PFSK-1 (cell line): ENCODE data around the gene WDR72.

Source experiments
- FOXP2 ChIP-seq: optimal IDR thresholded peaks from 2 replicates; pipeline ENCODE3; 2011; ENCODE audit warnings: borderline replicate concordance, control low read depth, inconsistent platforms; ENCODE audit not compliant: insufficient read depth; ENCODE audit errors: extremely low read length, extremely low read depth
- POLR2AphosphoS5 ChIP-seq: IDR thresholded peaks from 2 replicates; pipeline ENCODE4 v1.6.1; 2012; ENCODE audit warnings: low read depth, mild to moderate bottlenecking, control low read depth, low read length, moderate library complexity
- SIN3A ChIP-seq: IDR thresholded peaks from 2 replicates; pipeline ENCODE4 v1.6.1; 2012; ENCODE audit warnings: mild to moderate bottlenecking, low read length, moderate library complexity, borderline replicate concordance; ENCODE audit not compliant: insufficient read depth
- TAF1 ChIP-seq: IDR thresholded peaks from 2 replicates; pipeline ENCODE4 v1.6.1; 2012; ENCODE audit warnings: low read length, control low read depth, borderline replicate concordance; ENCODE audit not compliant: insufficient read depth
- TF ChIP-seq, protein P1 (sequence below), 2 experiments: IDR thresholded peaks; 2 replicates each; pipeline versions ENCODE4 v1.6.1 to v1.8.0; 2011 to 2012; ENCODE audit warnings: low read depth in 2 of 2, low read length in 2 of 2, control low read depth in 1 of 2, inconsistent platforms in 1 of 2, mild to moderate bottlenecking in 1 of 2, moderate library complexity in 1 of 2; ENCODE audit not compliant: insufficient read depth in 1 of 2

Gene WDR72

GRCh38 chr15:53618461-53618860 lies 141.0 kb downstream of the WDR72 start:
- TF ChIP-seq FOXP2 (no peak), SIN3A (no peak), POLR2AphosphoS5 (no peak), TAF1 (no peak)
- TF ChIP-seq, protein P1, sequence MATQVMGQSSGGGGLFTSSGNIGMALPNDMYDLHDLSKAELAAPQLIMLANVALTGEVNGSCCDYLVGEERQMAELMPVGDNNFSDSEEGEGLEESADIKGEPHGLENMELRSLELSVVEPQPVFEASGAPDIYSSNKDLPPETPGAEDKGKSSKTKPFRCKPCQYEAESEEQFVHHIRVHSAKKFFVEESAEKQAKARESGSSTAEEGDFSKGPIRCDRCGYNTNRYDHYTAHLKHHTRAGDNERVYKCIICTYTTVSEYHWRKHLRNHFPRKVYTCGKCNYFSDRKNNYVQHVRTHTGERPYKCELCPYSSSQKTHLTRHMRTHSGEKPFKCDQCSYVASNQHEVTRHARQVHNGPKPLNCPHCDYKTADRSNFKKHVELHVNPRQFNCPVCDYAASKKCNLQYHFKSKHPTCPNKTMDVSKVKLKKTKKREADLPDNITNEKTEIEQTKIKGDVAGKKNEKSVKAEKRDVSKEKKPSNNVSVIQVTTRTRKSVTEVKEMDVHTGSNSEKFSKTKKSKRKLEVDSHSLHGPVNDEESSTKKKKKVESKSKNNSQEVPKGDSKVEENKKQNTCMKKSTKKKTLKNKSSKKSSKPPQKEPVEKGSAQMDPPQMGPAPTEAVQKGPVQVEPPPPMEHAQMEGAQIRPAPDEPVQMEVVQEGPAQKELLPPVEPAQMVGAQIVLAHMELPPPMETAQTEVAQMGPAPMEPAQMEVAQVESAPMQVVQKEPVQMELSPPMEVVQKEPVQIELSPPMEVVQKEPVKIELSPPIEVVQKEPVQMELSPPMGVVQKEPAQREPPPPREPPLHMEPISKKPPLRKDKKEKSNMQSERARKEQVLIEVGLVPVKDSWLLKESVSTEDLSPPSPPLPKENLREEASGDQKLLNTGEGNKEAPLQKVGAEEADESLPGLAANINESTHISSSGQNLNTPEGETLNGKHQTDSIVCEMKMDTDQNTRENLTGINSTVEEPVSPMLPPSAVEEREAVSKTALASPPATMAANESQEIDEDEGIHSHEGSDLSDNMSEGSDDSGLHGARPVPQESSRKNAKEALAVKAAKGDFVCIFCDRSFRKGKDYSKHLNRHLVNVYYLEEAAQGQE (IDR thresholded peaks at IDR 0.05; ENCODE audit: insufficient read depth in 1 of 2, low read depth in 2 of 2, low read length in 2 of 2): no peak

DNA sequence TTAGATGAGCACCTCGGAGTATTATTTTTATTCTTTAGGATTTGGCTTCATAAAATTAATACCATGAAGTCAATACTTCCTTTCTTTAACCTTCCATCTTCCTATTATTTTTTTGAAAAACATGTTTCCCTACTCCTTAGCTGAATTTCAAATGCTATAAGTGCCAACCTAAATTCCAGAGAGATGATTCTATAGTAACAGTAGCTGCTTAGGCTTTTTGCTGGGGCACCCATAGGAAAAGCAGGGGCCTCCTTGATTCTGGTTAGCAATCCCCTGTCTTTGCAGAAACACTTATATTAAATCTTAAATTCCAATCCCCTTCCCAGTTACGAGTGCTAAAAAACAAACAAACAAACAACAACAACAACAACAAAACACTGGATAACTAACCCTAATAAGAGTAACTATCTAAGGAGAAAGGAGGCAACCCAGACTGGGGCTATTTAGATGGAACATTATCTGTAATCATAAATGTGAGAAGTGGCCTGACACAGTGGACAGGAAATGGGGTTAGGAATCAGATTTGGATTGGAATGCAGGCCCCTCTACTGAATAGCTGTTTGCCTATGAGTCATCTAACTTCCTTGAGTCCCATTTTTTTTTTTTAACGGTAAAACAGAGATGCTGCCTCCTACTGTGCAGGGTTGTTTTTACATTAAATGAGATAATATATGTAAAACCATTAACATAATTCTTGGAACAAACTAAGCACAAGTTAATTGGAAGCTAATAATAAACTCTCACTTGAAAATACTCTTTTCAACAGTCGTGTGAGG lies 148.1 kb downstream of the WDR72 start:
- TF ChIP-seq, protein P1 (IDR thresholded peaks at IDR 0.05; ENCODE audit: insufficient read depth in 1 of 2, low read depth in 2 of 2, low read length in 2 of 2): no peak
- TF ChIP-seq FOXP2 (no peak), TAF1 (no peak), POLR2AphosphoS5 (no peak), SIN3A (no peak)

DNA sequence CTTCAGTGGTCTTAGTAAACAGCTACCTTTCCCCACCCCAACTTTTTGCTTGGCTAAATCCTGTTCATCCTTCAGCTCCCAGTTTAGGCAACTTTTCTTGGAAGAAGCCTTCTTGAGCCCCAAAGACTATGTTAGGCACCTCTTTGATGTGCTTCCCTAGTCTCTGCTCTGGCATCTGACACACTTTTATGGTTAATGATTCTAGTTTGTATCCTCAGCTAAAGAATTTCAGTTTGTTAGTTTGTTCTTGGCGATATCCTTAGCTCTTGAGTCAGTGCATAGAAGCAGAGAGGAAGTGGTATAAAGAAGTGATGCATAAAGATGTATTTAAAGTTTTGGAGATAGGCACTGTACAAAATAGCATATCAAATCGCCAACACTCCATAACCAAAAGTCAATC lies 168.4 kb downstream of the WDR72 start:
- TF ChIP-seq TAF1: no peak
- no peak for TF ChIP-seq SIN3A
- TF ChIP-seq POLR2AphosphoS5: no peak
- no peak for TF ChIP-seq FOXP2
- TF ChIP-seq, protein P1 (IDR thresholded peaks at IDR 0.05; ENCODE audit: insufficient read depth in 1 of 2, low read depth in 2 of 2, low read length in 2 of 2): no peak

GRCh38 chr15:53590380-53590779 lies 169.1 kb downstream of the WDR72 start:
- TF ChIP-seq TAF1 (no peak), FOXP2 (no peak), SIN3A (no peak), POLR2AphosphoS5 (no peak)
- TF ChIP-seq, protein P1 (IDR thresholded peaks at IDR 0.05; ENCODE audit: insufficient read depth in 1 of 2, low read depth in 2 of 2, low read length in 2 of 2): no peak

GRCh38 chr15:53589520-53590057 lies 169.9 kb downstream of the WDR72 start:
- TF ChIP-seq TAF1 (no peak), FOXP2 (no peak), SIN3A (no peak), POLR2AphosphoS5 (no peak)
- TF ChIP-seq, protein P1 (IDR thresholded peaks at IDR 0.05; ENCODE audit: insufficient read depth in 1 of 2, low read depth in 2 of 2, low read length in 2 of 2): no peak
